AG04450 (cell line): ENCODE results near the gene HOXB7. TPM values are rescaled to one million over a fixed set of nuclear protein-coding genes. Genes with fewer than 3 reads are reported as not detected.

Experiments
- CTCF ChIA-PET: fragments of 300-600, 350-600 bp; formaldehyde crosslinking; extraction: SDS; loops from one replicate; lab custom pipeline; 2022; ENCODE audit warnings: antibody characterized with exemption, inconsistent platforms; lab: Charles Lee
- POLR2A ChIA-PET: fragments of 350-600 bp; formaldehyde crosslinking; extraction: SDS; loops from one replicate; lab custom pipeline; 2021; ENCODE audit warnings: antibody characterized with exemption, inconsistent platforms; lab: Yijun Ruan, JAX
- DNase-seq: peaks from one replicate; pipeline ENCODE4 v3.0.0-alpha.2; 2011; ENCODE audit warnings: low read depth, low spot score
- H3K27ac ChIP-seq: one replicate; pipeline ENCODE4 v1.5.1; 2012; ENCODE audit warnings: low read depth, low read length, control low read depth
- H3K27me3 ChIP-seq: one replicate; pipeline ENCODE4 v1.6.0; 2012; ENCODE audit warnings: low read length; ENCODE audit not compliant: control insufficient read depth, insufficient read depth
- H3K4me3 ChIP-seq: 2 replicates; pipeline ENCODE4 v1.5.1; 2011; ENCODE audit warnings: mild to moderate bottlenecking, low read depth, low read length, control low read depth
- H3K9me3 ChIP-seq: 2 replicates; pipeline ENCODE4 v1.5.1; 2012; ENCODE audit warnings: low read length; ENCODE audit not compliant: control insufficient read depth, insufficient read depth
- CTCF ChIP-seq: IDR thresholded peaks from 2 replicates; pipeline ENCODE4 v1.5.1; 2011; ENCODE audit warnings: low read depth, low read length, control low read depth, inconsistent platforms
- polyA plus RNA-seq: library from polyadenylated mRNA; depleted of rRNA; stranded (reverse); fragments of >200 nt; gene quantifications from 2 replicates; pipeline ENCODE4 v1.2.3, GENCODE V29; 2011

The HOXB7 gene
- polyA plus RNA-seq, 1 experiment = 11.3 TPM

GRCh38 chr17:48629411-48629759 is 18.6 kb upstream of the HOXB7 start:
- no peak for TF ChIP-seq CTCF
- CTCF ChIA-PET = interaction anchor here (2.1 kb wide), 1 partner anchor 321 kb away, joined by 7 read pairs; no protein-coding TSS in a partner anchor

GRCh38 chr17:48628649-48629410 is 18.0 kb upstream of the HOXB7 start:
- TF ChIP-seq CTCF = no peak
- Histone ChIP-seq H3K9me3 (peaks cover 6% of the 10 kb centered on the region; the same call in 1 of the 2 replicates), H3K4me3 (no peak overlapping the region), H3K27me3 (peaks cover 98% of the 10 kb centered on the region), H3K27ac (no peak overlapping the region)
- POLR2A ChIA-PET = no interaction called here
- no peak for DNase-seq
- CTCF ChIA-PET = interaction anchor here (1.4 to 2.1 kb wide), 3 partner anchors 8 to 321 kb away, joined by 3 to 7 read pairs (median 7); no protein-coding TSS in a partner anchor

More at GRCh38 chr17:48629411-48629759, 18.6 kb upstream of the HOXB7 start:
- Histone ChIP-seq H3K27ac (no peak overlapping the region), H3K4me3 (no peak overlapping the region), H3K27me3 (peaks cover 96% of the 10 kb centered on the region), H3K9me3 (peaks cover 10% of the 10 kb centered on the region; the same call in 1 of the 2 replicates)
- POLR2A ChIA-PET = no interaction called here
- DNase-seq = no peak

- ChIA-PET POLR2A (no interaction called here), CTCF (interaction anchor here (1.0 to 2.1 kb wide), 4 partner anchors 9 to 320 kb away, joined by 3 to 7 read pairs (median 5); no protein-coding TSS in a partner anchor)
- Histone ChIP-seq H3K9me3 (peaks cover 4% of the 10 kb centered on the region; the same call in 1 of the 2 replicates), H3K4me3 (no peak overlapping the region), H3K27ac (no peak overlapping the region), H3K27me3 (peaks cover 98% of the 10 kb centered on the region)
- TF ChIP-seq CTCF = no peak
- no peak for DNase-seq
Observed at GRCh38 chr17:48627623-48628521, 17.1 kb upstream of the HOXB7 start.

DNA sequence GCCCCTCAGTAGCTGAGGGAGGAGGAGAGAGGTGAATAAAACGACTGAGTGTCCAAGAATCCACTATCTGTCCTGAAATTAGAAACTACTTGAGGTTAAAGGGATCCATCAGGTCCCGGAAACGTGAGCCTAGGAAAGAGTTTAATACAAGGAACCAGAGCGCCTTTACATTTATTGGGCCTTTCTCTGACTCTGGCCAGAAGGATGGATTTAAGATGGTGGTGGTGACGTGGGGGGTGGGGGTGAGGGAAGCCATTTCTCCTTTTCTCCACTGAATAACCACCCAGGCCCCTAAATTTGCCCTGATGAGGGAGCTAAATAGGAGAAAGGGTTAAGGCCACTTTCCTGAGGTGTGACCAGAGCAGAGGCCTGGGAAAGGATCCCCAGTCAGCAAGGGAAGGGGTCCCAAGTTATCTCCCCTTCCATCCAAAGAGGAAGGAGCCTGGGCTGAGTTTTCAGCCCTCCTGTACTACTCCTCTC is 16.3 kb upstream of the HOXB7 start:
- DNase-seq = no peak
- Histone ChIP-seq H3K27ac (no peak overlapping the region), H3K4me3 (no peak overlapping the region), H3K9me3 (peaks cover 4% of the 10 kb centered on the region; the same call in 1 of the 2 replicates), H3K27me3 (peaks cover 98% of the 10 kb centered on the region)
- POLR2A ChIA-PET = no interaction called here
- TF ChIP-seq CTCF = no peak
- CTCF ChIA-PET = interaction anchor here (0.7 to 2.0 kb wide), 5 partner anchors 8 to 319 kb away, joined by 3 to 7 read pairs (median 3); no protein-coding TSS in a partner anchor
